GM18951 (cell line): ENCODE results near the gene GMPR.
"Not testable (repeated sequence)": the region's sequence is repeated elsewhere in the genome, so short reads cannot be mapped to it uniquely, and the experiment has no call there.

Experiments
- POLR2A ChIP-seq: IDR thresholded peaks from 4 replicates; pipeline ENCODE4 v1.6.1; 2011; ENCODE audit warnings: mild to moderate bottlenecking; ENCODE audit not compliant: insufficient read length, insufficient read depth; ENCODE audit errors: extremely low read depth
- in situ Hi-C: fragments of 300-500 bp; cut with MboI; formaldehyde crosslinking; loops from one replicate; pipeline ENCODE4 v1.12.0; 2022; ENCODE audit warnings: low sequenced_read_pairs, mixed read lengths, inconsistent platforms; ENCODE audit not compliant: unreplicated experiment

GMPR gene

DNA sequence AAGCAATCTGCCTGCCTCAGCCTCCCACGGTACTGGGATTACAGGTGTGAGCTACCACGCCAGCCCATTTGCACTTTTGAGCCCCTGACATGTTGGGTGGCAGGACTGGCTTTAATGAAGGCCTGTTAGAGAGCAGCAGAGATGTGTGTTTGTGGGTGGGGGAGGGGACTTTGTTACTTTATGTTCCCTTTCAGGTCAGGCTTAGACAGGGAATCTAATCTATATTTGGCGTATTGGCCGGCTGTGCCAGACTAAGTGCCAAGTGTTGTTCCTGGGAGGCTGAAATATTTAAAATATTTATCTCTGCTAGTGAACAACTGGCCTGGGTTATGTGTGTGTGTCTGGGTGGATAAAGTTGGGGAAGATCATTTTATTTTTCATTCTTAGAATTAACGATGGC, 6.1 kb downstream of the GMPR start:
- in situ Hi-C loops, result no loop called here
- no peak for TF ChIP-seq POLR2A

DNA sequence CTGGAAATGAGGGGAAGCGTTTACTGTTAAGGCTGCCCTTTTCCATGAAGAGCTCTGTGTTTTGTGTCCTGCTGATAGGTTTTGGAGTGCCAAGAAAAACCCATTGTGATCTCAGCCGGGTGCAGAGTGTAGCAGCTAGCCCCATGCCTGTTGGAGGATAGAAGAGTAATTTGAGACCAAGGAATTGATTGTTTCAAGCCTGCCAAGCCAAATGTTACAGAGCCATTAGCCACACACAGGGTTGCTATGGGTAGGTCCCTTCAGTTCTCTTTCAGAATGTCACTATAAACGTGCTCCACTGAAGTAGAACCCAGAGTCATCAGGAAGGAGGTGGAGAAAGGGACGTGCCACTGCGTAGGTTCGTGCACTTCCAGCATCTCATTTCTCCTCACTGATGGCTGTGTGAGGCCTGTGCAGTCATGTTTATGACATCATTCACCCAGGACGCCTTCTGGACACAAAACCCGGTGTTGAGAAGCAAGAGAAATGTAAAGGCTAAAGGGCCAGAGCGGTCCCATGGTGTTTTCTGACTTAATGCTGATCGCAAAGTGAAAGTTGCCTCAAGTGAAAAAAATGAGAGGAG, 6.6 kb downstream of the GMPR start:
- no peak for TF ChIP-seq POLR2A
- in situ Hi-C loops, result no loop called here

DNA sequence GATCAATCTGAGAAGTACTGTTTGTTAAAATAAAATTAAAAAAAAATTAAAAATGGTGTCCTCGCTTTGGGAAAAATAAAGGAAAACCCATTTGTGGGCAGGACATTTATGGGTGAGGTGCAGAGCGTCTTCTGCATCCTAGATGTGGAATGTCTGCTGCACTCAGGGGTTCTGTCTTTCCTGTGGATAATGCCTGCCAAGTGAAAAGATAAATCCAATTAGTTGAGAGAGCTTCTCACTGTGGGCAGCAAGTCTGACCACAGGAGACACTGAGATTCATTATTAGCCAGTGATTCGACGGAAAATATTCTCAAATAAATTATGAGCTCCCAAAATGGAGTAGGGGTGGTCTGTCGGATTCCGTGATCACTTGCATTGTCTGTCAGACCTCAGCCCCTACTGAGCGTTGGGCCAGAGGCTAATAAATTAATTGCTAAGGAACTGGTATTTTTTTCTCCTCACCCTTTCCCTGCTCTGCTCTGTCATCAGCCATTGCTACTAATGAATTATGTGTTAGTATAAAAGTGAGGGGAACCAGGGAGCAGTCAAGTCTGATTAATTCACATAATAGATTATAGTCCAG, 10.0 kb downstream of the GMPR start:
- TF ChIP-seq POLR2A, result no peak
- in situ Hi-C loops, result no loop called here

DNA sequence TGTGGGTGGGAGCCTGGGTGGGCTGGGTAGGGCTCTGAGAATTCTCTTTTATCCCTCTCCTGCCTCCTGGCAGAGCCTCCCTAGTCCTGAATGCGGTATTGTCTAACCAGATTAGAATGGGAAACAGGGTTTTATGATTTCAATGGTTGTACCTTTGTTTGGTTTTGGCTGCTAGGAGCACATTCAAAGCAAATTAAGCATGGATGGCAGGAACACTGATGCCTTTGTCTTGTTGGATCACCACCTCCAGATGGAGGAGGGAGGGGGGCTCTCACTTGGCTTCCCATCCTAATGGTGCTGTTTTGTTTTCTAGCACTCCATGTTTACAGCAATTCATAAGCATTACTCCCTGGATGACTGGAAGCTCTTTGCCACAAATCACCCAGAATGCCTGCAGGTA, 11.6 kb downstream of the GMPR start:
- TF ChIP-seq POLR2A, result no peak
- in situ Hi-C loops, result no loop called here

DNA sequence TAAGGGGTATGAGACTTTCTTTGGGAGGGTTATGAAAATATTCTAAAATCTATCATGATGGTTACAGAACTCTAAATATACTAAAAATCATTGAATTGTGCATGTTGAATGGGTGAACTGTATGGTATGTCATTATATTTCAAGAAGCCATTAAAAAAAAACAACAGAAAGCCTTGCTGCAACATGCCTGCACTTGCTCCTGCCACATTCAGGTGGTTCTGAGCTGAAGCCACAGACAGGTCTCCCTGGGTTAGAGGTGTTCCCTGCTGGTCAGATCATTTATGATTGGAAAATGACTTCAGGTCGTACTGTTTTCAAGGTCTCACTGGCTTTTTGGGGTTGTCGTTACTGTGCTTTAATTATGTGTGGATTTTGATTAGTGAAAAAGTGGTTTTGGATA, 13.3 kb downstream of the GMPR start:
- no peak for TF ChIP-seq POLR2A
- in situ Hi-C loops, result no loop called here

DNA sequence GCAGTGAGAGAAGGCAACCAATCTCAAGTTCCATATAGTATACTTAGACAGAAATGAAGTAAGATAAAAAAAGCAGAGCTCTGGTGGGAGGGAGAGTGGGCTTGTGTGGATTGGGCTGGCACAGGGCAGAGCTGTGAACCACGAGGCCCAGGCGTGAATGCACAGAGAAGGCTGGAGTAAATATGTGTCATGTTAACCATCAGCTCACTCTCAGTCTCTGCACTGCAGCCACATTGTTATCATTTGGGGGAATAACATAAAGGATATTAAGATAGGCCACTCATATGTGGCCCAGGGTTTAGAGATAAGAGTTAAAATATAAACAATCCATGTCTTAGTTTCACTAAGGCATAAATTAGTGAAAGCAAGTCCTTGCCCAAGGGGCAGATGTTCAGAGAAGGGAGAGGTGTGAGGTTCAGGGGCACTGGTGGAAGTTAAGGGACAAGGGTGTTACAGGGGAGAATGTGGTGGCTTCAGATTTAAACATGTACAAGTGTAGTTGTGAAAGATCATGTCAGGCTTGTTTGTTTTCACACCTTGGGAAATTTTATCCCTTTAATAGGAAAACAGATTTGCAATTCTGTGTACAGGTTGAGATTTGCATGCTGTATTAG, 14.4 kb downstream of the GMPR start:
- in situ Hi-C loops, result no loop called here
- no peak for TF ChIP-seq POLR2A

DNA sequence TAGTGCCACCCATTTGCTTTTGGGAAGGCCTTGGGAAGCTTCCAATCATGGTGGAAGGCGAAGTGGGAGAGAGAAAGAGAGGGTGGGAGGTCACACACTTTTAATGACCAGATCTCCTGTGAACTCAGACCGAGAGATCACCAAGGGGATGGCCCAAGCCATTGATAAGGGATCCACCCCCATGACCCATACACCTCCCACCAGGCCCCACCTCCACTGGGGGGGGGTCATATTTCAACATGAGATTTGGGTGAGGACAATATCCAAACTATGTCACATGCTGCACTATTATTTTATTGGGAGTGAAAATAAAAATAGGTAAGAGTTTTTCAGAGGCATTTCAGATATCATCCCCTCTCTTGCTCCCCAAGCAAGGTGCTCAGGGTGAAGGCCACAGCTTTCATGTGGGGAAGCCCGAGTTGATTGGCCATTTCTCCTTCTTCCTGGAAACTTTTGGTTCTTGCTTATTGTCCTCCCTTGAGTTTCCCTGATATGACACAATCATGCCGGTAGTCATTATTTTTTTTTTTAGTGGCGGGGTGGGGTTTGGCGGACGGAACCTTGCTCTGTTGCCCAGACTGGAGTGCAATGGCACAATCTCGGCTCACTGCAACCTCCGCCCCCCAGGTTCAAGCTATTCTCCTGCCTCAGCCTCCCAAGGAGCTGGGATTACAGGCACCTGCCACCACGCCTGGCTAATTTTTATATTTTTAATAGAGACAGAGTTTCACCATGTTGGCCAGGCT, 15.2 kb downstream of the GMPR start:
- in situ Hi-C loops, result no loop called here

DNA sequence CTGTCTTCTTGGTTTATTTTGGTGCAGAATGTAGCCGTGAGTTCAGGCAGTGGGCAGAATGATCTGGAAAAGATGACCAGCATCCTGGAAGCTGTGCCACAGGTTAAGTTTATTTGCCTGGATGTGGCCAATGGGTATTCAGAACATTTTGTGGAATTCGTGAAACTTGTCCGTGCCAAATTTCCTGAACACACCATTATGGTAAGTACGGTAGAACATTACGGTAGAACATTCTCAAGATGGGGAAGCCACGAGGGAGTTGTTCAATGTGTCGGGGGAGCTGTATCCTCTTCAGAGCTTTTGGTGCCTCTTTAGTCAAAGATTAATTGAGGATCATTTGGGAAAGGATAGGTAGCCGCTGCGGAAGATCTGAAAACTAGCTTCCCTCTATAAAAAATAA, 16.1 kb downstream of the GMPR start:
- no peak for TF ChIP-seq POLR2A
- in situ Hi-C loops, result no loop called here

More for the DNA sequence above, 15.2 kb downstream of the GMPR start:
- TF ChIP-seq POLR2A, result no peak

DNA sequence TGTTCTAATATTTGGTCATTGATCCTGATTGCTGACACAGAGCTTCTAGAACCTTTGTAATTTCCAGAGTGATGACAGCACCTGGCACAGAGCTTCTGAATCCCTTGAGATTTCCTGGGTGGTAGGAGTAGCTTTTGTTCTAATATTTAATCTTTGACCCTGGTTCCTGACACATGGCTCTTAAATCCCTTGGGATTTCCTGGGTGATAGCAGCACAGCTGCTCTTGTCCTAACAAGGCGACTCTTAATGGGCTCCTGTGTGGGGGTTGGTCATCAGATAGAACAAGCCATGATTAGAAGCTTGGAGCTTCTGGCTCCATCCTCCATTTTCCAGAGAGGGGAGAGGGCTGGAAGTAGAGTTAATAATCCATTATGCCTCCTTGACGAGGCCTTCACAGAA, 18.4 kb downstream of the GMPR start:
- in situ Hi-C loops, result no loop called here
- no peak for TF ChIP-seq POLR2A

DNA sequence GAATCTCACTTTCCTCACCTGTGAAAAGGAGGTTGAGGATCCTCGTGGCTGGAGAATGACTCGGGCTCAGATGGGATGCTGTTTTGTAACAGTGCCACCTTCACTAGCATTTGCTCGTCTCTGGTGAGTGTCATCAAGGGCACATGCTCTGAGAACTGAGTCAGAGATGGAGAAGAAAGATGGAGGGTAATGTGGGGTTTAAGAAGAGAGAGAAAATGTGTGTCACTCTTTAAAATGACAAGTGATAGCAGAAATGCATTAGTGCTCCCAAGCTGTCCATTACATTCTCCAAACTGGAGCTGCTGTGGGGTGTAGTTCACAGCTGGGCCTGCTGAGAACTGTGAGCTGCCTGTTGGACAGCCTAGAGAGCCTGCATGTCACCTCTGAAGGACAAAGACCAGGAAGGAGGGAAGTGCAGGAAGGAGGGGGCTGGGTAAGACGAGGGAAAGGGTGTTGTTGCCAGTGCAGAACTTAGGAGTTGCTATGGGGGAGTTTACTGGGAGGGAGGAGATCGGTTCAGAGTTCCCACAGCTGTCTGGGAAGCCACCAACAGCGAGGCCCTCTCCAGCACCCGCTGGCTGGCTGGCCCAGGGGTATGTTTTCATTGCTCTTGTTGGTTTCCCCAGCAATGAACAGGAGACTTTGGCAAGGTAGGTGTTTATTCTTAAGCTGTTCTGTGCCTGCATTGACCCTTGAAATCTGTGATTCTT, 19.8 kb downstream of the GMPR start:
- TF ChIP-seq POLR2A, result no peak
- in situ Hi-C loops, result no loop called here

DNA sequence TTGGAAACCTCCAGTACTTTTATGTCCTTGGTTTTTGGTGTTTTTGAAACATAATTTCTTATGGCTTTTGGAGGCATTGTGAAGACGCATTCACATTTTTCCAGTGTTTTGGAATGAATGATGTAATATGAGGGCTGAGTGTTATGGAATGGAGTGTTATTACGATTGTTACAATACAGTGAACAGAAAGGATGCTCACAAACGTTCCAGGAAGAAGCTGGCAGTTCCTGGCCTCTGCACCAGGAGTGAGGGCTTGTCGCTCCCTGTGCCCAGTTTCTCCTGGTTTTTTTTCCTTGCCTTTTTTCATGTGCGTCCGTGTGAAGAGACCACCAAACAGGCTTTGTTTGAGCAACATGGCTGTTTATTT, 20.3 kb downstream of the GMPR start:
- in situ Hi-C loops, result no loop called here
- no peak for TF ChIP-seq POLR2A

DNA sequence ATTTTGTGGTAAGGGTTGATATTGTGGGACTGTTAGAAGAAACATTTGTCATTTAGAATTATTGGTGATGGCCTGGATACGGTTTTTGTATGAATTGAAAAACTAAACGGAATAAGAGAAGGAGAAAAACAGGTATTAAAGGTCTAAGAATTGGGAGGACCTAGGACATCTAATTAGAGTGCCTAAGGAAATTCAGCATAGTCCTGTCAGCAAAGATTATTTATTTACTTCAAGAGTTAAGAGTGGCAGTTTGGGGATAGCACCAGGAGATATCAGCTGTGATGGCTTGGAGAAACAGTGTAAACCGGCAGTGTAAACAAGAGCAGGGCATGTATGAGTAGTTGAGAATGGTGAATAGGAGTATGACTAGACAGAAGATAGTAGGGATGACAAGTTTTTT, 21.2 kb downstream of the GMPR start:
- in situ Hi-C loops, result not testable (repeated sequence)

DNA sequence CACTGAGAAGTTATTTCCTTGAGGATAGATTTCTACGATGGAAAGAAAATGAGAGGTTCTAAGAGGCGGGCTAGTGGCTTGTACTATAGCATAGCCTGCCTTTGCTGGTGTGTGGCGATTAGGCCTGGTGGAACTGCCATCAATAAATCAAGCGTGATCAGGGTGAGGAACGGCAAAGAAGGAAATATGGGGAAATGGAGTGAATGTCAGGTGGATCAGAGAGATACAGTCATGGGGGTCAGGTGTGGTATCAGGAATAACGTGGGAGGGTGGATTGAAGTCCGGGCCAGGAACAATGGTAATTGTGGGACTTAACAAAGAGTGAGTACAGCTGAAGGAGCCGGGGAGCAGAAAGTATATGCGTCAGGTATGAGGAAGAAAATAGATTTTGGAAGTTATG, 22.2 kb downstream of the GMPR start:
- in situ Hi-C loops, result not testable (repeated sequence)

DNA sequence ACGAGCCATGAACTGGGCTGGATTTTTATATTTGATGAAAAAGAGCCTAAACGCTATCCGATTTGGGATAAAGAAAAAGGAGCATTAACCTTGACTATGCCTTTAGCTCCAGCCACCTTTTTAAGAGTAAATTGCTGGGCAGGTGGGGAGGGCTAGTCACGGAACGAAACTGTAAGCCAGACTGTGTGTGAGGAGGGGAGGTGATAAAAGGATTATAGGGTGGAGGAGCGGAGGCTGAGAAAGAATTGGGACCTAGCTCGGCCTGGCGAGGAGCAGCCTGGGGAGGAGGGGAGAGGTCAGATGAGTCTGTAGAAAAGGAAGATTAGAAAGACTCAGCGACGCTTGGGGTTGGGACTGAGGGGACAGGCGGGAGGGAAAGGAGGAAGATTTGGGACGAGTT, 24.4 kb downstream of the GMPR start:
- in situ Hi-C loops, result not testable (repeated sequence)

DNA sequence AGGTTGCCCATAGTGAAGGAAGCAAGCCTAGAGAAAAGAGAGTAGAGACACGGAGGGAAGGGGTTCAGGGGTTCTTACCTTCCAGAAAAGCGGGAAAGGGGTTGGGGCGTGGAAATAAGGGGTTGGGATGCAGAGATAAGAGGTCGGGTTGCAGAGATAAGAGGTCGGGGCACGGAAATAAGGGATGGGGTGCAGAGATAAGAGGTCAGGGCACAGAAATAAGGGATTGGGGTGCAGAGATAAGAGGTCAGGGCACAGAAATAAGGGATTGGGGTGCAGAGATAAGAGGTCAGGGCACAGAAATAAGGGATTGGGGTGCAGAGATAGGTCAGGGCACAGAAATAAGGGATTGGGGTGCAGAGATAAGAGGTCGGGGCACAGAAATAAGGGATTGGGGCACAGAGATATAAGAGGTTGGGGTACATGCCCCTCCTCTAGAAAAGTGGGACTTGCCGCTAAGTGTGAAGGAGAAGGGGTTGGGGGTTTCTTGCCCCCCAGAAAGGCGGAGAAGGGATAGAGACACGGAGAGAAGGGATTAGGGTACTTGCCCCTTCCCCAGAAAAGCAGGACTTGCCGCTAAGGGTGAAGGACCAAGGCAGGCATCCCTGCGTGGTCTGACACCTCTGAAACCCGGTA, 25.2 kb downstream of the GMPR start:
- in situ Hi-C loops, result not testable (repeated sequence)
